GM21737 (cell line): ENCODE results near the gene SDSL.

ENCODE experiments used
- ATAC-seq: cut with Tn5 transposase; IDR thresholded peaks from one replicate; pipeline ENCODE4 v1.9.1; 2021; ENCODE audit warnings: mild to moderate bottlenecking, moderate library complexity; ENCODE audit not compliant: unreplicated experiment

Gene SDSL

DNA sequence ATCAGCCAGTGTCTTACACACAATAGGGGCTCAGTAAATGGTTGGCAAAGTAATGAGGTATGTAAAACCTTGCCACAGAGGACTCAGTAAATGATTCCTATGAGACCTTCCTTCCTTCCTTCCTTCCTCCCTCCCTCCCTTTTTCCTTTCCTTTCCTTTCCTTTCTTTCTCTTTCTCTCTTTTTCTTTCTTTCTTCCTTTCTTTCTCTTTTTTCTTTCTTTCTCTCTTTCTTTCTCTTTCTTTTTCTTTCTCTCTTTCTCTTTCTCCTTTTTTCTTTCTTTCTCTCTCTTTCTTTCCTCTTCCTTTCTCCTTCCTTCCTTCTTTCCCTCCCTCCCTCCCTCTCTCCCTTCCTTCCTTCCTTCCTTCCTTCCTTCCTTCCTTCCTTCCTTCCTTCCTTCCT lies 26.0 kb upstream of the SDSL start:
- no peak for ATAC-seq

DNA sequence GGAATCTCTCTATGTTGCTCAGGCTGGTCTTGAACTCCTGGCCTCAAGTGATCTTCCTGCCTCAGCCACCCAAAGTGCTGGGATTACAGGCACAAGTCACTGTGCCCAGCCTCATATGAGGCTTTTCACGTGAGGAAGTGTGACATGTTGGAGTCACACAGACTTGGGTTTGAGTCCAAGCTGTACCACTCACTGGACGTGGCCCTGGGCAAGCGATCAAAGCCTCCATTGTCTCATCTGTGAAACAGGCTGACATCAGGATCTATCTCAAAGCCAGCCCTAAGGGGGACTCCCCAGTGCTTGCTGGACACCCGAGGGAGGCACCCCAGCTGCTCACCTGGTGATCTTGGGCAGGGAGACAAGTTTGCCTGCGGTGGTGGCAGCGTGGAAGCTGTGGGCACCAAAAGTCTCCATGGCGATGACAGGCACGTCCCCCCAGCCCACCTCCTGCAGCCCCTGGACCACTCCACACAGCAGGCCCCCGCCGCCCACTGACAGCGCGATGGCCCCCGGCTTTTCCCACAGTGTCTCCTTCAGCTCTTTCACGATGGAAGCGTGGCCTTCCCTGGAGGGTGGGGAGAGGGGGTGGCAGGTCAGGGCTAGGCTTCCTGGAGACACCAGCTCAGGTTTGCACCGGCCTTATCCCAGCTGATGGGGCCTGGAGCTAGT lies 25.2 kb upstream of the SDSL start:
- no peak for ATAC-seq

GRCh38 chr12:113397497-113398197 lies 24.5 kb upstream of the SDSL start:
- ATAC-seq = no peak

DNA sequence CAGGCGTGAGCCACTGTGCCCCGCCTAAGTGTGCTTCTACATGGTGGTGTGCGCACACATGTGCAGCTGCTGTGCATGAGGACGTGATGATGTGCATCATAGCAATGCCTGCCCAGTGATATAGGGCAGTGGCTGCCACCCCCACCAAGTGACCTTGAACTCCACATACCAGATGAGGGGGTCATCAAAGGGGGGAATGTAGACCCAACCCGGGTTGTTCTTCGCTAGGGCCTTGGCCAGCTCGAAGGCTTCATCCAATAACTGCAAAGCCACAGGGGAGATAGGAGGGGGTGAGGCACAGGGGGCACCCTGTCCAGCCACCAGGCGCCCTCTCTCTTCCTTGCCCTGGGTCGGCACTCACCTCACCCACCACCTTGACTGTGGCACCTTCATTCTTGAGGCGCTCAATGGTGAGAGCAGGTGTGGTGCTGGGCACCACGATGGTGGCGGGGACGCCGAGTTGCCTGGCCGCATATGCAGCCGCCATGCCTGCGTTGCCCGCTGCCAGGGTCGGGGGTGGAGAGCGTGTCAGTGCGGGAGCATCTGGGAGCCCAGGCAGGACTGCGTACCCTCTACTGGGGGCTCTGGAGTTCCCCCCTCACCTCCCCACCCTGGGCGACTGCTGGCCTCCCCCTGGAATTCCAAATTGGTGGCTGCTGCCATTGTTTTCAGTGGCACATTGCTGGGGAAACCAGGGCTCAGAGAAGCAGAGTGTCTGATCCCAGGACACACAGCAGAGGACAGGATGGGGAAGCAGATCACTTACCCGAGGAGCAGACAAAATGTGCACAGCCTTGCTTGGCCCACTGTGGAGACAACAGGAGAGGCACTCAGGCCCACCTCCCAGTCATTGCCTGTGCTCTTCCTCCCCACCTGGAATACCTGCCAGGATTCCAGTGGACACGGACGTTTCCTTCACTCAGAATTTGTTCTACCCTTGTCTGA lies 23.6 kb upstream of the SDSL start:
- ATAC-seq = no peak

GRCh38 chr12:113399490-113399889 lies 22.7 kb upstream of the SDSL start:
- ATAC-seq = no peak

DNA sequence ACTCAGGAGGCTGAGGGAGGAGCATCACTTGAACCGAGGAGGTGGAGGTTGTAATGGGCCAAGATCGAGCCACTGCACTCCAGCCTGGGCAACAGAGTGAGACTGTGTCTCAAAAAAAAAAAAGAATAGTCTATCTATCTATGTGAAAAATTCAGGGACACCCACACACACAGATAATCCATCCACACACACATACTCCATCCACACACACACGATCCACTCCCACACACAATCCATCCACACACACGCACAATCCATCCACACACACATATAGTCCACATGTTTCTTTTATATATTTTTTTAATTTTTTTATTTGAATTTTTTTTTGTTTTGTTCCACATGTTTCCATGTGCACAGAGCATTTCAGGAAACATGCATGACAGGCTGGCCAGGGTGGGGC lies 21.8 kb upstream of the SDSL start:
- no peak for ATAC-seq

- no peak for ATAC-seq
Observed at GRCh38 chr12:113401066-113402000, 20.8 kb upstream of the SDSL start.

DNA sequence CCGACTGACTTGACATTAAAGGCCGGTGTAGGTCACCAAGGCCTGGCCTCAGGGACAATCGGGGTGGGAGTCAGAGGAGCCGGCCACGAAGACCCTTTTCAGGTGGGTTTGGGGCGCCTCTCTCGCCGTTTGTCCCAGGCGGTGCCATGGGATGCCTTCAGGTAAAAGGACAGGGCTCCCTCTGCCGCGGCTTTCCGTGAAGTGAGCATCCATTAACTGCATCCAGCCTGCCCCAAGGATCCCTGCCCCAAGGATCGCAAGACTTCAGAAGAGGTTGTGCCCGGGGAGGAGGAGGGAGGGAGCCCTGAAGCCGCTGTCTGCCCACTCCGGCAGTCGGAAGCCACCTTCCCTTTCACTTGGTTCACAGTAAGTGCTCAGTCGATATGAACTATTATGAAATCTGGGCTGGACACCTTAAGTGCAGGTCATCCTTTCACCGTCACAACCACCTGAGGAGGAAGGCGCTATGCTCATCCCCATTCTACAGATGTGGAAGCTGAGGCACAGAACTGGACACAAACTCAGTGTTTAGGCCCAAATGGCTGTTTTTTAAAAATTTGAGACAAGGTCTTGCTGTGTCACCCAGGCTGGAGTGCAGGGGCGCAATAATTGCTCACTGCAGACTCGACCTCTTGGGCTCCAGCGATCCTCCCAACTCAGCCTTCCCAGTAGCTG lies 19.5 kb upstream of the SDSL start:
- no peak for ATAC-seq

- no peak for ATAC-seq
Observed at GRCh38 chr12:113403435-113404415, 18.5 kb upstream of the SDSL start, which contains the start of gene SDS. SDS (minus strand) TSS chr12:113403887; CDS start chr12:113399708, 4,179 bp downstream.

GRCh38 chr12:113405694-113406093 lies 16.5 kb upstream of the SDSL start:
- no peak for ATAC-seq

- no peak for ATAC-seq
Observed at GRCh38 chr12:113407931-113408600, 14.1 kb upstream of the SDSL start.

- no peak for ATAC-seq
Observed at GRCh38 chr12:113408756-113409298, 13.4 kb upstream of the SDSL start.

- no peak for ATAC-seq
Observed at GRCh38 chr12:113409462-113410124, 12.6 kb upstream of the SDSL start.

DNA sequence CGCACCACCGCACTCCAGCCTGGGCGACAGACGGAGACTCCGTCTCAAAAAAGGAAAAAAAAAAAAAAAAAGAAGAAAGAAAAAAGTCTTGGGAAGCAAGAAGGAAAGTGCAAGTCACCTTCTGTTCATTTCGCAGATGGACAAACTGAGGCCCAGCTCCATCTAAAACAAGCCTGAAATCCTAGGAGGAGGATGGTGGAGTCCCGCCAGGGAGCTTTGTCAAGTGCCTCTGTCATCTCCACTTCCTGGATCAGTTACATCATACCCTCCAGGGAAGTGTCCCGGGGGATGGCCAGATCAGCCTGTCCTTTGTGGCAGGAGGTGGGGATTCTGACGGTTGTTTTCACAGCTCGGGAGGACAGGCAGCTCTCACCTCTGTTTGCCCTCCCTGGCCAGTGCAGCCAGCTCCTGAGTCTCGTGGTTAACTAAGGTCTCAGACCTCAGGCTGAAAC lies 8.7 kb upstream of the SDSL start:
- ATAC-seq = no peak

- no peak for ATAC-seq
Observed at GRCh38 chr12:113414519-113415038, 7.6 kb upstream of the SDSL start.

DNA sequence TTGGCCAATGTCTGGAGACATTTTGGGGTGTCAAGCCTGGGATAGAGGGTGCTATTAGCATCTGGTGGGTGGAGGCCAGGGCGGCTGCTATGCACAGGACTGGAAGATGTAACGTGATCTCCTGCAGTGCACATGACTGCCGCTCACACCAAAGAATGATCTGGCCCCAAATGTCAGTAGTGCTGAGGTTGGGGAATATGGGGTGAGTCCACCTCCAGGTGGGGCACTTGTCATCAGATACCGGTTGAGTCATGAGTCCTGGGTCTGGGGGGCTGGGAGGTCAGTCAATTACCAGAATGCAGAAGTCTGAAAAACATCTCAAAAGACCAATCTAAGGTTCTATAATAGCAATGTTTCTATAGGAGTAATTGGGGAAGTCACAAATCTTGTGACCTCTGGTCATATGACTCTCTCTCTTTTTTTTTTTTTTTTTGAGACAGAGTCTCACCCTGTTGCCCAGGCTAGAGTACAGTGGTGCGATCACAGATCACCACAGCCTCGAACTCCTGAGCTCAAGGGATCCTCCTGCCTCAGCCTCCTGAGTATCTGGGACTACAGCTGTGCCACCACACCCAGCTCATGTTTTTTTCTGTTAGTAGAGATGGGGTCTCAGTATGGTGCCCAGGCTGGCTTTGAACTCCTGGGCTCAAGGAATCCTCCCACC lies 6.0 kb upstream of the SDSL start:
- no peak for ATAC-seq
